Activated CD4-positive, alpha-beta T cell treated with anti-CD3 and anti-CD28 coated beads, Interleukin-2, Interleukin-4, amounts not matched to agents 100 ng/mL and 50 ng/mL, durations not matched to agents 16 hours and 8 hours (primary cell): Measurements from ENCODE around the gene ATF6.
"Not testable (repeated sequence)": the region's sequence is repeated elsewhere in the genome, so short reads cannot be mapped to it uniquely, and the experiment has no call there.

Experiments used
- DNase-seq: peaks from one replicate; pipeline ENCODE4 v3.0.0-alpha.2; 2020; ENCODE audit warnings: low spot score

ATF6 gene, protein sequence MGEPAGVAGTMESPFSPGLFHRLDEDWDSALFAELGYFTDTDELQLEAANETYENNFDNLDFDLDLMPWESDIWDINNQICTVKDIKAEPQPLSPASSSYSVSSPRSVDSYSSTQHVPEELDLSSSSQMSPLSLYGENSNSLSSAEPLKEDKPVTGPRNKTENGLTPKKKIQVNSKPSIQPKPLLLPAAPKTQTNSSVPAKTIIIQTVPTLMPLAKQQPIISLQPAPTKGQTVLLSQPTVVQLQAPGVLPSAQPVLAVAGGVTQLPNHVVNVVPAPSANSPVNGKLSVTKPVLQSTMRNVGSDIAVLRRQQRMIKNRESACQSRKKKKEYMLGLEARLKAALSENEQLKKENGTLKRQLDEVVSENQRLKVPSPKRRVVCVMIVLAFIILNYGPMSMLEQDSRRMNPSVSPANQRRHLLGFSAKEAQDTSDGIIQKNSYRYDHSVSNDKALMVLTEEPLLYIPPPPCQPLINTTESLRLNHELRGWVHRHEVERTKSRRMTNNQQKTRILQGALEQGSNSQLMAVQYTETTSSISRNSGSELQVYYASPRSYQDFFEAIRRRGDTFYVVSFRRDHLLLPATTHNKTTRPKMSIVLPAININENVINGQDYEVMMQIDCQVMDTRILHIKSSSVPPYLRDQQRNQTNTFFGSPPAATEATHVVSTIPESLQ

DNA sequence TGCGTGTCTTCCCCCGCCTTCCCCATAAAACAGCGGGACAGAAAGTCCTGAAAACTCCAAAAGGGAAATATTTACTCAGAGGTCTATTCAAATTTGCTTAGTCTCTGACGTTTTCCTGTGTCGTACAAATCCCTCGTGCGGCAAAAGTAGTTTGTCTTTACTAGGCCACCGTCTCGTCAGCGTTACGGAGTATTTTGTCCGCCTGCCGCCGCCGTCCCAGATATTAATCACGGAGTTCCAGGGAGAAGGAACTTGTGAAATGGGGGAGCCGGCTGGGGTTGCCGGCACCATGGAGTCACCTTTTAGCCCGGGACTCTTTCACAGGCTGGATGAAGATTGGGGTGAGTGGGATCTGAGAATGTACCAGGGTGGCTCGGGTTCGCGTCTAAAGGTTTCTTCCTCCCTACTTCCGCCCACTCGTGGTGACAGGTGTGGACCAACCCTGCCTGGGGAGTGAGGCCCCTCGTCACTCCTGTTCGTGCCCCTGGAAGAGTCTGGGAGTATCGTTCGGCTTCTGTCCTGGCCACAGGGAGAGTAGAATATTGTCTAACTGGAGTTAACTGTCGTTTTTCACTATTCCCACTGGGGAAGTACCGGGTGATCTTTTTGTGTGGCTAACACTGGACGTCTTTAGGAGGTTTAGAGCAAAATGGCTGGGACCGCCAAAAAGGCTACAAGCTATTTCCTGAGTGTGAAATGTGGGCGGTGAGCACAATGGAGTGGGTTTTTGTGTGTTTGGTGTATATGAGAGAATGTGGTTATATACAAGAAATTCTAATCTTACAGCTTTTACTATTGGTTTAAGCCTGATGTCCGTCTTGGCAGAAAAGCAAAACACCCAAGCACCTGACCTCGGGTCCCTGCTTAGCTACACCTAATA, at the start of gene ATF6:
TSS of gene ATF6 (plus strand) at position 219 of the 880 bp plus-strand sequence. CDS start at position 260, 41 bp downstream.
- DNase-seq = peak; percentile 87

DNA sequence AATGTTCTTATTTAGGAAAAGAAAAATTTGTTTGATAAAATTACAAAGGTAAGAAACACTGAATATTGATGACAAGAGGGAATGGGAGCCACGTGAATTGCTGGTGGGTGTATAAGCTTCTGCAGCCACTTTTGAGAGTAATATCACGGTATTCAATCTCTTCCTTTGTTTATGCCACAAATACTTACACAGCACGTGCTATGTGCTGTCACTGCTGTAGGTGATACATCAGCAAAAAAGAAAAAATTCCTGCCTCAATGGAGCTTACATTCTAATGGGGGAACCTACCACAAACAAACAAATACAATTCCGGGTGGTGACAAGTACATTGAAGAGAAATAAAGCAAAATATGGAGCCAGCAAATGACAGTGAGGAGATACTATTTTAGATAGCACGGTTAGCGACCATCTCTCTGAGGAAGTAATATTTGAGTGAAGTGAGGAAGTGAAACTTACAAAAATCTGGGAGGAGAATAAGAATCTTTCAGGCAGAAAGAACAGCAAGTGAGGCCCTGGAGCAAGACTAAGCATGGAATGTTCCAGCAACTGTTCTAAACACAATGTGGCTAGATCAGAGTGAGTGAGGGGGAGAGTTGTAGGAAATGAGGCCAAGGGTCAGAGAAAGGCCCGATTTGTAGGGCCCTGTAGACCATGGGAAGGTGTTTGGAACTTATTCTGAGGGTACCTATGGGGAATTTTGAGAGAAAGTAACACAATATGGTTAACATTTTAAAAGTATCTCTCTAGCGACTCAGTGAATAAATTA, 47.4 kb upstream of the ATF6 start:
- DNase-seq = no peak

DNA sequence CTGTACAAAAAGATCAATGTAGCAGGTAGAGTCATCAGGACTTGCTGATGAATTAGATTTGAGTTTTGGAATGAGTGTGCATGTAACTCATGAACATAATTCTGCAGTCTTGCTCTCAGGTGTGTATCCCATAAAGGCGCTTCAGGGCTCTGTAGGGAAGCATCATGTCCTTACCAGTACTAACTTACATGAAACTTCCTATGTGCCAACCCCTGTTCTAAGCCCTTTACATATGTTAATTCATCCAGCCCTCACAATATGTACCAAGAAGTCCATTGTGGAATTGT, 46.9 kb upstream of the ATF6 start:
- DNase-seq = no peak

DNA sequence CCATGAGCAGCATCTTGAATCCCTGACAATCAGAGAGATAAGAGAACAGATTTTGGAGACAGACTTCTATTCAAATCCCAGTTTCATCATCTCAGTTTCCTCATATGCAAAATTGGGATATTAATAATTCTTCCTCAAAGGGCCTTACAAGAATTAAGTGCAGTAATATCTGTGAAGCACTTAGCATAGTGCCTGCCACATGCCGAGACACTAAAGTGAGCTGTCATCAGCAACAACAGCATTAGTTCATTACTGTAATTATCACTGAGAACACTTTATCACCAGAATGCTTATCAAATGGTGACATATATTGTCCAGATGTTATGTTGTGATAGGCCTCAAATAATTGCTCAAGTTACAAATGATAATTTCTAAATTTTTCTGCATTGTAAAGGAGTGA, 45.7 kb upstream of the ATF6 start:
- DNase-seq = no peak

DNA sequence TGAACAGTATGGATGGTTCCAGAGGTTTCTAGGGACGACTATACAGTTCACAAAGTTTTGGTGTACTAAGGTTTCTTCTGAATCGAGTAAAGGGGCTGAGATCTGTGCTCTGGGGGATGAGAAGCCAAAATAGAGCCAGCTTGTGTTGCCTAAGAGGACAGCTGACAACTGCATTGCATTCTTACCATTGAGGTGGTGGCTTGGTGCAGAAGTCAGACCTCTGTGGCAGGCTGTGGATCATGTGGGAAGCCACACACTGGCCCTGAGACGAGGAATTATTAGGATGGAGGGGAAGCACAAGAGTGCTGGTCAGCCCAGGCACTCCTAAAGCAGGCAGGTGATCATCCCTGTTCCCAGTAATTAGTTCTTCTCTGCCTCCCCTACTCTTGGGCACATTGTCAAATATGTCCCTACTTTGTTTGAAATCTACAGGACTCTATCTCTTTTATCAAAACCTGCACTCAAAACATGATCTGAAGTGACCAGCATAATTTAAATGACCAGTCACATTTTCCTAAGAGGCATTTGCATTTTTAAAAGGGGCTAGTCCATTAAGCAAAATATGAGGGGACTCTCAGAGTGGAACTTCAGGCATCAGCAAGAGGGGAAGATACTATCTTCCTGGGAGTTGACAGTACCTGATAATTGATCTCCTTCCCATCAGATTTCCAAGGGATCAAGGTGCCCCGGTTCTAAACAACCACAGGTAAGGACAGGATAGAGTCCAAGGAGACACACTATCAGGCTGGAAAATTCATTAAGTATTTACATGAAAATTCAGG, 45.0 kb upstream of the ATF6 start, which contains the start of gene FCRLB:
TSS of gene FCRLB (plus strand) at position 589 of the 782 bp plus-strand sequence. CDS start 1,129 bp downstream, outside the sequence.
- no peak for DNase-seq

DNA sequence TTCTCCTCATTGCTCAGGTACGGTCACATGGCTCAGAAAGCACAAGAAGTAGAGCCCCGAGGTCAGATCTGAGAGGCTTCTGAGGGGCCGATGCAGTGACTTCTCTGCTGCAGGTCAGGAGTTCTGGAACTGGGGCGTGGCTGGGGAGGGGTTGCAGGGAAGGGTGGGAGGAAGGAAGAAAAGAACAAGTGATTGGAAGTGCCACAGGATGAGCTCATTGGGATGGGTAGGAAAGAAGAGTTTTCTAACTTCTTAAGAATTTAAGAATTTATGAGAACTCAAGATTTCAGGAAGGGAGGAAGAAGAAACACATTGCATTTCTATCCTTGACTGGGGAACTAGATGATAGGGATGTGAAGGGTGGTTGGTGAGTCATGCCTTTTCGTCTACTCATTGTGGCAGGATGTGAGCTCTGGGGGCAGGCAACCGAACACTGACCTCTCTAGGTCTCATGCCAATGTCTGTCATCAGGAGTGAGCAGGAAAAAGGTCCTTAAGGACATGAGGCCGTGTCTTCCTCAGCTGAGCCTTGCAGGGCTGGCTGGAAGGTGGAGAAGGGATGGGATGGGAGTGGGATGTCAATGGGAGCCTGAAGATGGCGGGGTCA, 44.3 kb upstream of the ATF6 start:
- peak; percentile 33 for DNase-seq

DNA sequence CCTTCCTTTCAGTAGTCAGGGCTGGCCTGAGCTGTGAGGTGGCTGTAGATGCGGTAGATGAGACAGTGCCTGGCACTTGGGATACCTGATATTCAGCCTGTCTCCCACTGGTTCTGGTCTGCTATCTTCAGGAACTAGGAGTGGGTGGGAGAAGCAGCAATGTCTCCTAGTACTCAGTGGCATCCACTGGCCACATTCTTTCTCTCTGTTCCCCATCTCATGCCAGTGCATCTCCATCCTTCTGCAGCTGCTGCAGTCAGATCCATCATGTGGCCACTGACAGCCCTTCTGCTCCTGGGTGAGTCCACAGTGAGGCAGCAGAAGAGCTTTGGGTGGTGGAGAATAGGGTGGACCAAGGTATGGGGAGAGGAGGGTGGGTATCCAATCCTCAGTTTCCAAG, 43.7 kb upstream of the ATF6 start:
- DNase-seq = no peak

DNA sequence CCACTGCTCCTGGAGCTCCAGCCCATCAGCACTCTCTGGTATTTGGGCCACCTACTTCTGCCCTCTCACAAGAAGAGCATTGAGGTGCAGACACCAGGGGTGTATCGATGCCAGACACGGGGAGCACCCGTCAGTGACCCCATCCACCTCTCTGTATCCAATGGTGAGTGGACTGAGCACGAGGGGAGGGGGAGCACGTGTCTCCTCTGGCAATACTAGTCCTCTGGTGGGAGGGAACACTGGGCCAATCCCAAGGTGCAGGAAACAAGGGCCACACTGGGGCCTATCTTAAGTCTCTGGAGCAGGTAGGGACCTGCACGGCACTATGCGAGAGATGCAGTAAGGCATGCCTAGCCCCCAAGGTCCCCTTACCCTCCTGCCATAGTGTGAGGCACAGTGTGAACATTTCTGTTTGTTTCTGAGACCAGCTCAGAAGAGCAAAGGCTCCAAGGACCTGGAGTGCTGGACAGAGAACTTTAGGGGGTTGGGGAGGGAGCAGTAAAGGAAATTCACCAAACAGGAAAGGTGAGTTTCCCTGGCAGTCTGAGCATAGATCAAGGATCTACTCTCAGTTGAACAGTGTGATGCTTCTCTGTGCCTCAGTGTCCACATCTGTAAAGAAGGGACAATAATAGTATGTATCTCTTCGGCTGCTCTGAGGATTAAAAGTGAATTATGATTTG, 42.5 kb upstream of the ATF6 start:
- DNase-seq = no peak

DNA sequence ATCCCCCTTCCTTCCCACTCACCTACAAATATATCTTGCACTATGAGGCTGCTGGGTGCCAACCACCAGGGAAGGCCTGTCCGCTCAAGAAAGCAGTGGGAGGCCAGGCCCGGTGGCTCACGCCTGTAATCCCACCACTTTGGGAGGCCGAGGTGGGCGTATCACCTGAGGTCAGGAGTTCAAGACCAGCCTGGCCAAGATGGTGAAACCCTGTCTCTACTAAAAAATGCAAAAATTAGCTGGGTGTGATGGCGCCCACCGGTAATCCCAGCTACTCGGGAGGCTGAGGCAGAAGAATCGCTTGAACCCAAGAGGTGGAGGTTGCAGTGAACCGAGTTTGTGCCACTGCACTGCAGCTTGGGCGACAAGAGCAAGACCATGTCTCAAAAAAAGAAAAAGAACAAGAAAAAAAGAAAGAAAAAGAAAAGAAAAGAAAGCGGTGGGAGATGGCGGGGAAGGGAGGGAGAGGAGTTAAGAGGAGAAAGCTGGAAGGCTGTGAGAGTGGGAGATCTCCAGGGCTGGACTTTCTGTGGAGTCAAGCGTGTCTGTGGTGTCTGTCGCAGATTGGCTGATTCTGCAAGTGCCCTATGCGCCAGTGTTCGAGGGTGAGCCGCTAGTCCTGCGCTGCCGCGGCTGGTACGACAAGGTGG, 40.7 kb upstream of the ATF6 start:
- DNase-seq = not testable (repeated sequence)

DNA sequence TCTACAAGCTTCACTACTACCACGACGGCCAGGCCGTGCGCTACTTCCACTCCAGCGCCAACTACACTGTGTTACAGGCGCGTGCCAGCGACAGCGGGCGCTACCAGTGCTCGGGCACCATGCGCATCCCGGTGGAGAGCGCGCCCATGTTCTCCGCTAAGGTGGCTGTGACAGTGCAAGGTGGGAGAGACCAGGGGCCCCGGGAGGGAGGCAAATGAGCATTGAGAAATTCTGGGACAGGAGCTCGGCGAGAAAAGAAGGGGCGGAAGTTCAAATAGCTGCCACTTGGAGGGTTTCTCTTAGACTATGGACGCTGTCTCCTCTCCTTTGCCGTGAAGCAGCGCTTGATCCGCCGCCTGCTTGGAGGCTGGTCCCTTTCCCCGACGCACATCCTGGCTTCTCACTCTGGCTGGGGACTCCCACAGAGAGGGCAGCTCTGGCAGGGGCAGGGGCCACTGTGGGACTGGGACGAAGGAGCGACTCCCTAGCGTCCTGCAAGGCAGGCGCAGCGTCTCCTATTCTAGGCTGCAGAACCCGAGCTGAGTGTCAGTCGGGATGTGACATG, 40.1 kb upstream of the ATF6 start:
- no peak for DNase-seq

DNA sequence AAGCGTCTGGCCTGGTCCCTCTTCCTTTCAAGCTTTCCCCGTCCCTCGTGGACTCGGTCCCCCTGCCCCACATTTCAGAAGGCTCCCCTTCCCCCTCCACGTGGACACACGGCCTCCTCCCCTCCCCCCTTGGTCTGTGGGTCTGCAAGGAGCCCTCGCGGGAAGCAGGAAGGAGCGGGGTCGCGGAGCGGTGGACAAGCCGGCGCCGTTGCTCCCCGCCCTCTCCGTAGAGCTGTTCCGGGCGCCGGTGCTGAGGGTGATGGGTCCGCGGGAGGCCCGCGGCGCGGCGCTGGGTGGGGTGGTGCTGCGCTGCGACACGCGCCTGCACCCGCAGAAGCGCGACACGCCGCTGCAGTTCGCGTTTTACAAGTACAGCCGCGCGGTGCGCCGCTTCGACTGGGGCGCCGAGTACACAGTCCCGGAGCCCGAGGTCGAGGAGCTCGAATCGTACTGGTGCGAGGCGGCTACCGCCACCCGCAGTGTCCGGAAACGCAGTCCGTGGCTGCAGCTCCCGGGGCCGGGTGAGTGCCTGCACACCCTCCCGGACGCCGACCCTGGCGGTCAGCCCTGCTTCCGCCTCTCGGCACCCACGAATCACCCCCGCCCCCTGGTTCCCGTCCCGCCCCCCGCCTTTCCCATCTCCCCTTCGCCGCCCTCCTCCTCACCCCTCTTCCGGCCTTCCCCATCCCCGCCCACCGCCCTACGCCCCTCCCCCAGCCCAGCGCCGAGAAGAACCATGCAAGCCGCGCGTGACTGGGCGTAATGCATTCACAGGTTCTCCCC, 39.5 kb upstream of the ATF6 start:
- peak; percentile 55 for DNase-seq

DNA sequence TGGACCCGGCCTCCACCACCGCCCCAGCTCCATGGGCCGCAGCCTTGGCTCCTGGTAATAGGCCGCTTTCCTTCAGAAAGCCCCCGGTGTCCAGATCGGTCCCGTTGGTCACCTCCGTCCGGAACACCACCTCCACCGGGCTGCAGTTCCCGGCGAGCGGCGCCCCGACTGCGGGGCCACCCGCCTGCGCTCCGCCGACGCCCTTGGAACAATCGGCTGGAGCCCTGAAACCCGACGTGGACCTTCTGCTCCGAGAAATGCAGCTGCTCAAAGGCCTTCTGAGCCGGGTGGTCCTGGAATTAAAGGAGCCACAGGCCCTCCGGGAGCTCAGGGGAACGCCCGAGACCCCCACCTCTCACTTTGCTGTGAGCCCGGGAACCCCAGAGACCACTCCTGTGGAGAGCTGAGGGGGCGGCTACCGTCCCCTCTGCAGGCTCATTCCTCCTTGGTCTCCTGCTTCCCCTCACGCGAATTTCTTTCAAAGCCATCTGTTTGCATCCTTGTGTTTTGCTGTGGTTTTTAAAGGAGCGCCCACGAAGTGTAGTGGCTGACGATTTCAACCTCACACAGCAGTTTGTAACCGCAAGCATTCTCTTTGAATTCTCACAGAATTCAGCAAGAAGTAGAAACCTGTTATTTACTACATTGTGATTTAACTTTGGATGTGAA, 38.7 kb upstream of the ATF6 start:
- peak; percentile 62 for DNase-seq

DNA sequence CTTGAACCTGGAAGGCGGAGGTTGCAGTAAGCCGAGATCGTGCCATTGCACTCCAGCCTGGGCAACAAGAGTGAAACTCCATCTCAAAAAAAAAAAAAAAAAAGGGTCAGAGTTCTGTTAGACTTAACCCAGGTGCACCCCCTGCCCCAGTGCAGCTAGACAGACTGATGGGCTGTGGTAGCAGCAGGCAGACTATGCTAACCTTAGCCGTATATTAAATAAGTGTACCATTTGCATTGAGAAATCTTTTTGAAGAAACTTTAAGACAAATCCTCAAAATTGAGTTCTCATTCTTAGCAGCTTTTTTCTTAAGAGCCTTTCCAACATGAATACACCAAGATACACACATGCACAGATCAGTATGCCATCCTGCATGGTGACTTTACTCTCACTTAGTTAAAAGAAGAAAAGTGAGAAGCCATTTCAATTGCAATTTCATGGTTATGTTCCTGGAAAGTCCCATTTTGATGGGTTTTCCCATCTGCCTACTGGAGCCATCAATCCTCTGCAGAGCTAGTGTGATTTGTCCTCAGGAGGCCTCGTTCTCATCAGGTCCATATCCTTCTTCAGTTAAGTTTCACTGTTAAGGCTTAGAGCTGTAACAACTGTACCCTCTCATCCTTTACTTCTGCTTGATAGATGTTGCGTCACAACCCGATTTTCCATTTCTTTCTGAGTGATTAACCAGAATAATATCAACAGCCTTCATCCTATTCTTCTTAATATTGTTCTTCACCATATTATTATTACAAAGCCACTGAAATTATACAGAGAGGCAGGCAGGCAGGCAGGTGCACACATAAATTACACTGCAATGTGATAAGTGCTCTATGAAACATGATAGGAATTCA, 37.5 kb upstream of the ATF6 start:
- no peak for DNase-seq

DNA sequence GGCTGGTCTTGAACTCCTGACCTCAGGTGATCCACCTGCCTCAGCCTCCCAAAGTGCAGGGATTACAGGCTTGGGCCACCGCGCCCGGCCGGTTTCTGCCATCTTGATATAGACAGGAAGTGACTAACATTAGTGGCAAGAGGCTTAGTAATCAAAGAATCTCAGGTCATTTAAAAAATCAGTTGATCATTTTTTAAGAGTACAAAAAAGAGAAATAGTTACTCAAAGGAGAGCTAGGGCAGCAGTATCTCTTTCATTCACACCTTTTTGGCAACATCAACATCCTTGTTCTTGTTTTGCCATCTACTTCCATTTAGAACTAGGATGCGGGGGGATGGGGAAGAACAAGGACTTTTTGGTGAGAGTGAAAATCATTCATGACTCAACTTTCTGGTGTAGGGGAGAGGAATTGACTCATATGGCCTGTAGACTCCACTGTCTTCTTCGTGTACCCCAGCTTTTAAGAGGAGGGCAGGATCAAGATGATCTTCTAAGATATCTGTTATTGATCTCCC, 36.0 kb upstream of the ATF6 start:
- DNase-seq = peak; percentile 77

DNA sequence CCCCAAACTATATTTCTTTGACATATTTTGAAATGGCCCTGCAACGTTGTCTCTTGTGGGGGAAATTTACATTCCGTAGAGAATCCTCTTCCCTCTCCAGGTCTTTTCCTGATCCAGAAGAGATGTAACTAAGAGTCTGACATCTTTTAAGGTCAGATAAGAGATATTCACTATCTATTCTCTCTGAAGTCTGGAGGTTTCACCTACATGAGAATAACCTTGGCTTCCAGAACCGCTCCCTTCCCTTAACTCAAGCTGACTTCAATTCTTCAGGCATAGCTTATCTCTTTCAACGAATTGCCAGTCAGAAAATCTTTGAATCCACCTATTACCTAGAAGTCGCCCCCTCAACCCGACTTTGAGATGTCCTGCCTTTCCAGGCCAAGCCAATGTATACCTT, 34.9 kb upstream of the ATF6 start:
- no peak for DNase-seq

DNA sequence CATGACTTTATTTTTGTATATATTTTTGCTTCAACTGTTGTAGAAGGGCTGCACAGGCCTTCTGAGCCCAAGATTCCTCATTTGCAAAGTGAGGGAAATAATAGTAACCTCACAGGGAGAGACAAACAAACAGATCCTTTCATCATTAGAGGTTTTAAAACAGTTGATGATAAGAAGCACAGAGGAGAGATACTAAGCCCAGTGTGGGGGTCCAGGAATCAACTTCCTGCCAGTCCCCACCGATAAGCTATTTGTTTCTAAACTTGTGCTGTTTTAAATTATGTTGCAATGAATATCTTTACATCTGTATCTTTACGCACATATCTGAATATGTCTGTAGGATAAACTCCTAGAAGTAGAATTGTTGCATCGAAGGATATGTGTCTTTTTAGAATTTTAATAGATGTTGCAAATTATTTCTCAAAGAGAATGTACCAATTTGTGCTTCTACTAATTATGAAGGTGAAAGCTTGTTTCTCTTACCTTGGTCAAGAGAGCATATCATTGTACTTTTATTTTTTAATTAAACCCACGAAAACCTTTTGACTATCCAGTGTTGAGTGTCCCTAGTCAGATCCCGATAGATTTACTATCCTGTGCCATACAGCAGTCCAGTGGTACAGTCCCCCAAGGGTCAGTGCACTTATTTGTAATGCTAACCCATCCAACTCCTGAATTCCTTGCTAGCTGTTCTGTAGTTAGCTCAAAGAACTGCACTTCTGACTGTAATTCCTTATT, 34.0 kb upstream of the ATF6 start:
- no peak for DNase-seq
